CD4-positive, CD25-positive, alpha-beta regulatory T cell (primary cell): ENCODE data around the gene SLC25A45. TPM values are rescaled to one million over a fixed set of nuclear protein-coding genes. Genes with fewer than 3 reads are reported as not detected.

Experiments
- ATAC-seq, 2 donors: fragments of 150-1000 bp; cut with Tn5 transposase; one replicate each; pipeline ENCODE4 v1.10.0; 2021; ENCODE audit warnings: low read depth in 2 of 2, moderate number of reproducible peaks in 2 of 2, moderate library complexity in 1 of 2
- DNase-seq, 3 donors: peaks; one replicate each; pipeline versions ENCODE4 v3.0.0 to v3.0.0-alpha.2; 2012 to 2022; ENCODE audit warnings: mixed read lengths in 1 of 3
- H3K27ac ChIP-seq: one replicate; pipeline ENCODE4 v1.7.0; 2013; ENCODE audit warnings: mild to moderate bottlenecking, low read length; ENCODE audit not compliant: insufficient read depth, poor library complexity, severe bottlenecking
- H3K27me3 ChIP-seq: one replicate; pipeline ENCODE4 v1.7.0; 2013; ENCODE audit warnings: low read length; ENCODE audit not compliant: control insufficient read depth, insufficient read depth
- H3K36me3 ChIP-seq: one replicate; pipeline ENCODE4 v1.7.0; 2013; ENCODE audit warnings: mild to moderate bottlenecking, low read length, moderate library complexity; ENCODE audit not compliant: control insufficient read depth, insufficient read depth
- H3K4me1 ChIP-seq: 2 replicates; pipeline ENCODE4 v1.7.0; 2013; ENCODE audit warnings: mild to moderate bottlenecking, low read length; ENCODE audit not compliant: insufficient read depth, control insufficient read depth, poor library complexity, severe bottlenecking
- H3K4me3 ChIP-seq: one replicate; pipeline ENCODE4 v1.7.0; 2013; ENCODE audit warnings: low read depth, mild to moderate bottlenecking, low read length, moderate library complexity
- H3K9me3 ChIP-seq, 2 experiments: 1 replicate in 1 of 2; 2 replicates in 1 of 2; pipeline ENCODE4 v1.7.0; 2013; ENCODE audit warnings: low read length in 2 of 2, mild to moderate bottlenecking in 1 of 2, moderate library complexity in 1 of 2; ENCODE audit not compliant: control insufficient read depth in 2 of 2
- H3K27ac Mint-ChIP-seq, 3 donors: one replicate each; pipeline ENCODE4 v1.8.0; 2020 to 2022; ENCODE audit warnings: mild to moderate bottlenecking in 3 of 3, mixed read lengths in 3 of 3, moderate library complexity in 2 of 3
- H3K27me3 Mint-ChIP-seq: one replicate; pipeline ENCODE4 v1.8.0; 2022; ENCODE audit warnings: mild to moderate bottlenecking, mixed read lengths
- H3K36me3 Mint-ChIP-seq: one replicate; pipeline ENCODE4 v1.8.0; 2020; ENCODE audit warnings: mixed read lengths
- H3K4me1 Mint-ChIP-seq, 4 donors: one replicate each; pipeline ENCODE4 v1.8.0; 2020 to 2022; ENCODE audit warnings: mixed read lengths in 4 of 4, mild to moderate bottlenecking in 1 of 4
- H3K4me3 Mint-ChIP-seq, 4 donors: one replicate each; pipeline ENCODE4 v1.8.0; 2020 to 2022; ENCODE audit warnings: mild to moderate bottlenecking in 4 of 4, mixed read lengths in 4 of 4, moderate library complexity in 3 of 4
- H3K9me3 Mint-ChIP-seq, 7 donors: one replicate each; pipeline ENCODE4 v1.8.0; 2020 to 2022; ENCODE audit warnings: mixed read lengths in 7 of 7, mild to moderate bottlenecking in 3 of 7, moderate library complexity in 2 of 7
- polyA plus RNA-seq, 4 donors: library from polyadenylated mRNA; unstranded; fragments of 300-500 nt; fragmentation: Illumina TruSeq; gene quantifications; one replicate each; pipeline ENCODE4 v1.2.3, GENCODE V29; 2021
- total RNA-seq: library from RNA; stranded (reverse); gene quantifications from one replicate; pipeline ENCODE4 v1.2.3, GENCODE V29; 2022

Gene SLC25A45
- total and polyA plus RNA-seq, 5 donors from 2014 or later: 11.1 to 40.3 (median 14.0) TPM

DNA sequence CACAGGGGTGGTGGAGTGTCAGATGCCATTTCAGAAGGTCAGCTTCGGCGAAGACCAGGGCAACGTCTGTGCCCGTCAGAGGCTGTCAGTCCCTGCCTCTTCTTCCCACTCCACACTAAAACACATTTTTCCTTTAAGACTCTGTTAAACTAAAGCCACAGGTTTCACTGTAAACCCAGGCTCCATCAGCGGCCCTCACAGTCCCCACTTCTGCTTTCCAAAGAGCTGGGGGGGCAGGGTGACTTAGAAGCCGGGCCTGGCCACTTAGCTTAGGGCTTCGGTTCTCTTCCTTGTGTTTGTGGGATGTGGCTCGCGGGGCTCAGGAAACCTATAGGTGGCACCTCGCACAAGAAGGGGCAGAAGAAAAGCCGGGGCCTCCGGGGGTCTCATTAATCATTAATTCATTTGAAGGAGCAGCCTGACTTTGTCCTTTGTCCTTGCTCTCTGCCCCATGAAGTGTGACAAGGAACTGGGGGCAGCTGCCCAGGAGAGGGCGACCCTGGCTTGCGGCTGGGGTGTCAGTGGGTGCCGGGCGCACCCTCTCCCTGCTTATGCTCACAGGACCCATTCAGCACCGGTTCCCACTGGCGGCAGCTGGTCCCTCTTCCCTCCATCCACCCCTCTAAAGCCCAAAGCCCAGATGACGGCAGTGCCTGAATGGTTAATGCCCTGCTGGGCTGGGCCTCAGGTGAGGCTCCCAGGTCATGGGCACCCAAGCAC lies 4.1 kb downstream of the SLC25A45 start:
- DNase-seq: no peak
- Mint-ChIP-seq H3K9me3 (no peaks in the 10 kb centered on the region), H3K27ac (peak overlapping the region in 2 of 3 donors; percentile 63 to 64)

DNA sequence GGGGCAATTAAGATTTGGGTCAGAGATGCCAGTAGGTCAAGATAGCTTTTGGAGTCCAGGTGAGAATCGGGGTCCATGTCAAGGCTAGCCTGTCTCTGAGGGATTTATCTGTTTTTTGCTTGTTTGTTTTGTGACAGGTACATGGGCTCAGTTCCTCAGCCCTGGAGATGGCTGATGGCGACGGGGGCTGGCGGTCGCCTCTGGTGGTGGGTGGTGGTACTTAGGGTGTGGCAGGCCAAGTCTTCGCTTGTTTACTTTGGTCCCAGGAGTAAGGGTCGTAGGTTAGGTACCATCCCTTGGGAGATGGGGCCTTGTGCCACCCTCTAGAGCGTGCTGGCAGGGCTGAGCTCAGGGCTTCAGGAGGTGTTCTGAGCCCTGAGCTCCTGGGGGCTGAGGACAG lies 4.7 kb downstream of the SLC25A45 start:
- no peak overlapping the region for H3K4me3 ChIP-seq
- no peak for ATAC-seq
- DNase-seq: no peak
- H3K9me3 ChIP-seq: no peaks in the 10 kb centered on the region
- peaks cover 3% of the 10 kb centered on the region for H3K36me3 ChIP-seq
- H3K4me3 Mint-ChIP-seq: no peak overlapping the region
- H3K27ac Mint-ChIP-seq: peak overlapping the region in 1 of 3 donors; percentile 64
- H3K27ac ChIP-seq: no peak overlapping the region
- peaks cover 0 to 25% (median 4%) of the 10 kb centered on the region in 4 donors for H3K4me1 Mint-ChIP-seq
- H3K27me3 ChIP-seq: no peaks in the 10 kb centered on the region
- H3K27me3 Mint-ChIP-seq: no peaks in the 10 kb centered on the region
- H3K4me1 ChIP-seq: peaks cover 23% of the 10 kb centered on the region
- peaks cover 4% of the 10 kb centered on the region for H3K36me3 Mint-ChIP-seq
- H3K9me3 Mint-ChIP-seq: no peaks in the 10 kb centered on the region

More for the DNA sequence above, 4.1 kb downstream of the SLC25A45 start:
- Mint-ChIP-seq H3K27me3 (no peaks in the 10 kb centered on the region), H3K36me3 (peaks cover 4% of the 10 kb centered on the region), H3K4me1 (peaks cover 0 to 30% (median 10%) of the 10 kb centered on the region in 4 donors), H3K4me3 (no peak overlapping the region)
- no peaks in the 10 kb centered on the region for H3K9me3 ChIP-seq
- peaks cover 28% of the 10 kb centered on the region for H3K4me1 ChIP-seq
- no peak overlapping the region for H3K4me3 ChIP-seq
- no peak for ATAC-seq
- H3K36me3 ChIP-seq: peaks cover 3% of the 10 kb centered on the region
- no peaks in the 10 kb centered on the region for H3K27me3 ChIP-seq
- no peak overlapping the region for H3K27ac ChIP-seq

DNA sequence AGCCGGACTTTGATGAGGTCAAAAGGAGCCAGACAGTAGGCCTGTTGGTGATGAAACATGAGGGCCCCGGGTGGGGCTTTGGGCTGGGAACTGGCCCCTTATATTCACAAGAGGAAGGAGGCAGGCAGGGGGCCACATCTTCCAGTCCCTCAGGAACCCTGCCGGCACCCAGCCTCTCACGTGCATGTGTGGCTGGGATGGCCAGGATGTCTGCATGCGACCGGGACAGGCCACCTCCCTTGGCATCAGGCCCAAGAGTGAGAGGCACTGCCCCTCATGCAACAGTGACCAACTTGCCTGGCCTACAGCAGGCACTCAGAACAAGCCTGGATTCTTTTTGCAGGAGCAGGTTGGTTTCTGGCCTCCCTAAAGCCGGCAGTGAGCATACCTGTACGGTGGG lies 5.4 kb downstream of the SLC25A45 start:
- H3K27ac Mint-ChIP-seq: no peak overlapping the region
- Histone ChIP-seq H3K27ac (no peak overlapping the region), H3K4me3 (no peak overlapping the region), H3K9me3 (no peaks in the 10 kb centered on the region), H3K27me3 (no peaks in the 10 kb centered on the region), H3K36me3 (peaks cover 3% of the 10 kb centered on the region), H3K4me1 (peaks cover 16% of the 10 kb centered on the region)
- ATAC-seq (no peak), DNase-seq (no peak)
- H3K36me3 Mint-ChIP-seq: peaks cover 4% of the 10 kb centered on the region
- H3K4me1 Mint-ChIP-seq: peaks cover 0 to 18% (median 0%) of the 10 kb centered on the region in 4 donors
- no peak overlapping the region for H3K4me3 Mint-ChIP-seq
- H3K9me3 Mint-ChIP-seq: no peaks in the 10 kb centered on the region
- H3K27me3 Mint-ChIP-seq: no peaks in the 10 kb centered on the region

- no peaks in the 10 kb centered on the region for H3K27me3 Mint-ChIP-seq
- no peak overlapping the region for H3K27ac ChIP-seq
- peak overlapping the region in 1 of 3 donors; percentile 42 for H3K27ac Mint-ChIP-seq
- peaks cover 4% of the 10 kb centered on the region for H3K36me3 Mint-ChIP-seq
- no peak for ATAC-seq
- no peak for DNase-seq
- H3K36me3 ChIP-seq: peaks cover 3% of the 10 kb centered on the region
- peaks cover 8% of the 10 kb centered on the region for H3K4me1 ChIP-seq
- no peaks in the 10 kb centered on the region for H3K27me3 ChIP-seq
- H3K9me3 ChIP-seq: no peaks in the 10 kb centered on the region
- no peak overlapping the region for H3K4me3 Mint-ChIP-seq
- H3K4me1 Mint-ChIP-seq: peaks cover 0 to 10% (median 0%) of the 10 kb centered on the region in 4 donors
- no peak overlapping the region for H3K4me3 ChIP-seq
- no peaks in the 10 kb centered on the region for H3K9me3 Mint-ChIP-seq
Measured at GRCh38 chr11:65376138-65376713, 6.2 kb downstream of the SLC25A45 start.

DNA sequence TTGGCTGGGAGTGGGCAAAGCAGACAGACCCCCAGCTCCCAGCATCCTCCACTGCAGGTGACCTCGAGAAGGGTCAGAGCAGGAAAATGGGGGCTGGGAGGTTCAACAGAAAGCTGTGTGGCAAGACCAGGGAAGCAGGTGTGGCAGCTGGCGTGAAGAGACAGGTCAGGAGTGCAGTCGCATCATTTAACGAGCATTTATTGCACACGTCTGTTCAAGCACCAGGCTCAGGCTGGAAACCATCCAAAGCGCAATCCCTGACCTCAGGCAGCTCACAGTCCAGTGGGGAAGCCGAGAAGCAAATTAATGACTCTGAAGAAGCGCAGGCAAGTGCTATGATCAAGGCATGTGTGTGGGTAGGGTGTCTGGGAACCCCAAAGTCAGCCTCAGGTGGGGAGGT lies 7.4 kb downstream of the SLC25A45 start:
- Mint-ChIP-seq H3K27ac (no peak overlapping the region), H3K4me1 (peaks cover 0 to 1% (median 0%) of the 10 kb centered on the region in 4 donors)

GRCh38 chr11:65373839-65374580 lies 8.4 kb downstream of the SLC25A45 start:
- H3K4me1 ChIP-seq: no peaks in the 10 kb centered on the region
- H3K4me3 Mint-ChIP-seq: no peak overlapping the region
- no peaks in the 10 kb centered on the region for H3K4me1 Mint-ChIP-seq
- H3K9me3 ChIP-seq: no peaks in the 10 kb centered on the region
- no peak for ATAC-seq
- no peak for DNase-seq
- H3K36me3 Mint-ChIP-seq: peaks cover 4% of the 10 kb centered on the region
- no peak overlapping the region for H3K27ac ChIP-seq
- H3K27me3 ChIP-seq: no peaks in the 10 kb centered on the region
- no peaks in the 10 kb centered on the region for H3K9me3 Mint-ChIP-seq
- peaks cover 3% of the 10 kb centered on the region for H3K36me3 ChIP-seq
- H3K27me3 Mint-ChIP-seq: no peaks in the 10 kb centered on the region
- H3K4me3 ChIP-seq: no peak overlapping the region
- H3K27ac Mint-ChIP-seq: peak overlapping the region in 1 of 3 donors; percentile 27

More for the DNA sequence above, 7.4 kb downstream of the SLC25A45 start:
- Histone ChIP-seq H3K36me3 (peaks cover 3% of the 10 kb centered on the region), H3K27me3 (no peaks in the 10 kb centered on the region), H3K27ac (no peak overlapping the region), H3K4me3 (no peak overlapping the region), H3K4me1 (peaks cover 2% of the 10 kb centered on the region), H3K9me3 (no peaks in the 10 kb centered on the region)
- Mint-ChIP-seq H3K9me3 (no peaks in the 10 kb centered on the region), H3K4me3 (no peak overlapping the region), H3K36me3 (peaks cover 4% of the 10 kb centered on the region), H3K27me3 (no peaks in the 10 kb centered on the region)
- ATAC-seq: no peak
- no peak for DNase-seq

DNA sequence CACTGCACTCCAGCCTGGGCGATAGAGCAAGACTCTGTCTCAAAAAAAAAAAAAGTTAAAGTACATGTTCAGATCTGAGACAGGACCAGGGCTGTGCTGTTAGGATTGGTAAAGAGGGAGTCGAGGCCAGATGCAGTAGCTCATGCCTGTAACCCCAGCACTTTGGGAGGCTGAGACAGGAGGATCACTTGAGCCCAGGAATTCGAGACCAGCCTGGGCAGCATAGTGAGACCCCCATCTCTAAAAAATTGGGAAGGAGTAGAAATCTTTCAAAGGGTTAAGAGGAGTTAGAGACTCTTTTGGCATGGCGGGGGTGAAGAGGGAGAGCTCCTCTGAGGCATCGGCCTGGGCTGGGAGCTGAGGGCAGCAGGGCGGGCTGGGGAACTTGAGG lies 11.8 kb downstream of the SLC25A45 start:
- H3K9me3 Mint-ChIP-seq: no peaks in the 10 kb centered on the region
- Histone ChIP-seq H3K4me3 (no peak overlapping the region), H3K4me1 (no peaks in the 10 kb centered on the region), H3K27me3 (no peaks in the 10 kb centered on the region), H3K9me3 (no peaks in the 10 kb centered on the region), H3K27ac (no peak overlapping the region), H3K36me3 (no peaks in the 10 kb centered on the region)
- DNase-seq: no peak
- H3K4me1 Mint-ChIP-seq: peaks cover 0 to 5% (median 1%) of the 10 kb centered on the region in 4 donors
- H3K36me3 Mint-ChIP-seq: peaks cover 4% of the 10 kb centered on the region
- H3K27ac Mint-ChIP-seq: peak overlapping the region in 1 of 3 donors; percentile 76
- no peaks in the 10 kb centered on the region for H3K27me3 Mint-ChIP-seq
- no peak for ATAC-seq
- no peak overlapping the region for H3K4me3 Mint-ChIP-seq
